Measurements from ENCODE around the gene PHF2. TPM values are rescaled to one million over a fixed set of nuclear protein-coding genes. Genes with fewer than 3 reads are reported as not detected.

PHF2 gene
- total RNA-seq, 4 donors from 2014 or later = 32.8 to 50.1 (median 33.0) TPM

GRCh38 chr9:93711002-93711401, 134.6 kb downstream of the PHF2 start:
- Histone ChIP-seq H3K4me3 (replicated peaks in 1 of 3) (no peak overlapping the region), H3K36me3 (no peaks in the 10 kb centered on the region), H3K27ac (no peak overlapping the region), H3K9me3 (no peaks in the 10 kb centered on the region), H3K4me1 (no peaks in the 10 kb centered on the region), H3K27me3 (no peaks in the 10 kb centered on the region)
- TF ChIP-seq, protein P1, sequence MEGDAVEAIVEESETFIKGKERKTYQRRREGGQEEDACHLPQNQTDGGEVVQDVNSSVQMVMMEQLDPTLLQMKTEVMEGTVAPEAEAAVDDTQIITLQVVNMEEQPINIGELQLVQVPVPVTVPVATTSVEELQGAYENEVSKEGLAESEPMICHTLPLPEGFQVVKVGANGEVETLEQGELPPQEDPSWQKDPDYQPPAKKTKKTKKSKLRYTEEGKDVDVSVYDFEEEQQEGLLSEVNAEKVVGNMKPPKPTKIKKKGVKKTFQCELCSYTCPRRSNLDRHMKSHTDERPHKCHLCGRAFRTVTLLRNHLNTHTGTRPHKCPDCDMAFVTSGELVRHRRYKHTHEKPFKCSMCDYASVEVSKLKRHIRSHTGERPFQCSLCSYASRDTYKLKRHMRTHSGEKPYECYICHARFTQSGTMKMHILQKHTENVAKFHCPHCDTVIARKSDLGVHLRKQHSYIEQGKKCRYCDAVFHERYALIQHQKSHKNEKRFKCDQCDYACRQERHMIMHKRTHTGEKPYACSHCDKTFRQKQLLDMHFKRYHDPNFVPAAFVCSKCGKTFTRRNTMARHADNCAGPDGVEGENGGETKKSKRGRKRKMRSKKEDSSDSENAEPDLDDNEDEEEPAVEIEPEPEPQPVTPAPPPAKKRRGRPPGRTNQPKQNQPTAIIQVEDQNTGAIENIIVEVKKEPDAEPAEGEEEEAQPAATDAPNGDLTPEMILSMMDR (IDR thresholded peaks at IDR 0.05) = no peak
- no peak for TF ChIP-seq POLR2A (IDR thresholded peaks at IDR 0.05)
- intact Hi-C loops (cut with DNase I) = no loop called here
- 89 to 100% methylated on average over 2 of the region's 2 CpGs for WGBS, 2 donors
- no peak for DNase-seq

DNA sequence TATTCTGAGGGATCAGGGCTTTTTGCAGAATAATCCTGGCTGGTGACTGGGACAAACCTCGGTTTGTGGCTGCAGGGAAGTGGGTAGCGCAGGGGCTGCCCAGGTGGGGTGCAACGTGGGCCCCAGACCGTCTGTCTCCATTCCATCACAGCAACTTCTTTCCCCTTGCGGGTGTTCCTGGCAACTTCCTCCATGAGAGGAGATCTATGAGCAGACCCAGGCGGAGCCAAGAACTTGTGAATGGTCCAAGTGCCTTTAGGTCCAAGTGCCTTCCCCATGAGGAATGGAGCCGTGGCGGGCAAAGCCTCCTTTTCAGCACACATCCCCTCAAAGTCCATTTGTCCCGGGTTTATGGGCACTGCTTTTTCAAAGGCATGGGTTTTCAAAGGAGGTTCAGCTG, 136.5 kb downstream of the PHF2 start:
- no peak overlapping the region for H3K27ac ChIP-seq
- 86% methylated on average over 9 of the region's 9 CpGs for WGBS, 2 donors
- H3K9me3 ChIP-seq = no peaks in the 10 kb centered on the region
- TF ChIP-seq POLR2A (IDR thresholded peaks at IDR 0.05) = no peak
- TF ChIP-seq, protein P1 (IDR thresholded peaks at IDR 0.05) = no peak
- H3K27me3 ChIP-seq = no peaks in the 10 kb centered on the region
- no peak for DNase-seq
- no peaks in the 10 kb centered on the region for H3K4me1 ChIP-seq
- intact Hi-C loops (cut with DNase I) = no loop called here
- H3K4me3 ChIP-seq (replicated peaks in 1 of 3) = no peak overlapping the region
- no peaks in the 10 kb centered on the region for H3K36me3 ChIP-seq

- no peak overlapping the region for H3K27ac ChIP-seq
- H3K36me3 ChIP-seq = no peaks in the 10 kb centered on the region
- H3K4me3 ChIP-seq (replicated peaks in 1 of 3) = no peak overlapping the region
- intact Hi-C loops (cut with DNase I) = no loop called here
- WGBS, 2 donors = 92% methylated on average over 4 of the region's 4 CpGs
- H3K4me1 ChIP-seq = no peaks in the 10 kb centered on the region
- DNase-seq = no peak
- no peaks in the 10 kb centered on the region for H3K27me3 ChIP-seq
- TF ChIP-seq, protein P1 (IDR thresholded peaks at IDR 0.05) = no peak
- no peak for TF ChIP-seq POLR2A (IDR thresholded peaks at IDR 0.05)
- H3K9me3 ChIP-seq = no peaks in the 10 kb centered on the region
Measured at GRCh38 chr9:93713716-93714115, 137.3 kb downstream of the PHF2 start.

- no peaks in the 10 kb centered on the region for H3K36me3 ChIP-seq
- no peak for DNase-seq
- WGBS, 2 donors = 79 to 86% methylated on average over 11 to 13 of the region's 13 CpGs
- no peak overlapping the region for H3K27ac ChIP-seq
- no peaks in the 10 kb centered on the region for H3K4me1 ChIP-seq
- H3K9me3 ChIP-seq = no peaks in the 10 kb centered on the region
- H3K27me3 ChIP-seq = no peaks in the 10 kb centered on the region
- TF ChIP-seq, protein P1 (IDR thresholded peaks at IDR 0.05) = no peak
- TF ChIP-seq POLR2A (IDR thresholded peaks at IDR 0.05) = no peak
- no peak overlapping the region for H3K4me3 ChIP-seq (replicated peaks in 1 of 3)
- intact Hi-C loops (cut with DNase I) = no loop called here
Measured at GRCh38 chr9:93721417-93721965, 145.1 kb downstream of the PHF2 start.

GRCh38 chr9:93724852-93725251, 148.5 kb downstream of the PHF2 start:
- intact Hi-C loops (cut with DNase I) = no loop called here
- WGBS, 2 donors = 69 to 72% methylated on average over 4 of the region's 4 CpGs

More at GRCh38 chr9:93724852-93725251, 148.5 kb downstream of the PHF2 start:
- Histone ChIP-seq H3K27me3 (no peaks in the 10 kb centered on the region), H3K36me3 (no peaks in the 10 kb centered on the region), H3K9me3 (no peaks in the 10 kb centered on the region), H3K4me3 (replicated peaks in 1 of 3) (no peak overlapping the region), H3K4me1 (no peaks in the 10 kb centered on the region), H3K27ac (no peak overlapping the region)
- no peak for DNase-seq
- TF ChIP-seq, protein P1 (IDR thresholded peaks at IDR 0.05) = no peak
- no peak for TF ChIP-seq POLR2A (IDR thresholded peaks at IDR 0.05)

All from thyroid gland (tissue), 4 donors.